ENCODE measurements around the gene CCSAP.

The CCSAP gene

GRCh38 chr1:229349463-229350385, 6.9 kb upstream of the CCSAP start:
- no peak for DNase-seq (ENCODE audit: low read depth)
- no peak overlapping the region for H3K4me3 ChIP-seq (ENCODE audit: low read depth, low read length)
- TF ChIP-seq MAX (IDR thresholded peaks at IDR 0.05; ENCODE audit: low read depth, low read length): no peak
- TF ChIP-seq POLR2A (IDR thresholded peaks at IDR 0.05; ENCODE audit: extremely low read depth, insufficient read length): no peak
- no peak for TF ChIP-seq MYC (IDR thresholded peaks at IDR 0.05; ENCODE audit: low read depth, low read length)
- no peak for TF ChIP-seq CTCF (IDR thresholded peaks at IDR 0.05; ENCODE audit: low read depth, low read length)

DNA sequence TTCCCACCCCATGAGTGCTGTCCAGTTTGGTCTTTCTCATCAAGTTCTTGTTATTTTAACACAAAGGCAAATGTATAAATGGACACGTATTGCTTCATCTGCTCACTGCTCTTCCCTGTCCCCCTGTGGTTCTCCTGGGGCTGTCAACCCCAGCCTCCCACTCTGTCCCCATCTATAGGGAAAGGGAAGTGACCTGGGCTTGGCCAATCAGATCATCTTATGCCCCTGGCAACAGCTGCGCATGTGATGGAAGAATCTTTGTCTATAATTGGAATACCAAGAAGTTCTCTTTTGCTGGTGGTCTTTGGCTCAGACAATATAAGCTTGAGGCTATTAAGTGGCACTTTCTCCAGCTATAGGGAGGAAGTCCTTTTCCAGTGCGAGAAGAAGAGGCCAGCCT, 4.7 kb upstream of the CCSAP start:
- TF ChIP-seq MYC (IDR thresholded peaks at IDR 0.05; ENCODE audit: low read depth, low read length) (no peak), CTCF (IDR thresholded peaks at IDR 0.05; ENCODE audit: low read depth, low read length) (no peak), POLR2A (IDR thresholded peaks at IDR 0.05; ENCODE audit: extremely low read depth, insufficient read length) (no peak), MAX (IDR thresholded peaks at IDR 0.05; ENCODE audit: low read depth, low read length) (no peak)
- no peak overlapping the region for H3K4me3 ChIP-seq (ENCODE audit: low read depth, low read length)
- peak; percentile 65 for DNase-seq (ENCODE audit: low read depth)

- no peak overlapping the region for H3K4me3 ChIP-seq (ENCODE audit: low read depth, low read length)
- no peak for DNase-seq (ENCODE audit: low read depth)
- TF ChIP-seq MYC (IDR thresholded peaks at IDR 0.05; ENCODE audit: low read depth, low read length) (no peak), MAX (IDR thresholded peaks at IDR 0.05; ENCODE audit: low read depth, low read length) (no peak), POLR2A (IDR thresholded peaks at IDR 0.05; ENCODE audit: extremely low read depth, insufficient read length) (no peak), CTCF (IDR thresholded peaks at IDR 0.05; ENCODE audit: low read depth, low read length) (no peak)
These were observed 2.3 kb upstream of the CCSAP start for GRCh38 chr1:229344937-229345684.

DNA sequence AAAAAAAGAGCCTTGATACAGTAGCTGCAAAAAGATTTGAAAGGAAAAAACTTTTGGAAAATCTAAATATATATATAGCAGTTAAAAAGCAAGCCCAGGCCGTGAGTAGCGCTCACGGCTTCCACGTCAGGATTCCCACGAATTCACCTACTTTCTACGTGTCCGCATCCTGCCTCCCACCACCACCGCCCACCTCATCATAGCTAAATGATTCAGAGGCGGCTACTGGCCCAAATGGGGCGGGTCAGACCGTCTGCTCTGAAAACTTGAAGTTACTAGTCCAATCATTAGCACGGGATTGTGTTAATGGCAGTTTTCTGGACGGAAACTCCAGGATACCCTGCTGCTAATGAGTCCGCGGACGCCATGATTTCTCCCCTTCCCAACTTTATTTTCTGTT, 1.3 kb upstream of the CCSAP start:
- TF ChIP-seq MAX (IDR thresholded peaks at IDR 0.05; ENCODE audit: low read depth, low read length): no peak
- no peak for TF ChIP-seq MYC (IDR thresholded peaks at IDR 0.05; ENCODE audit: low read depth, low read length)
- TF ChIP-seq CTCF (IDR thresholded peaks at IDR 0.05; ENCODE audit: low read depth, low read length): no peak
- TF ChIP-seq POLR2A (IDR thresholded peaks at IDR 0.05; ENCODE audit: extremely low read depth, insufficient read length): no peak
- no peak for DNase-seq (ENCODE audit: low read depth)
- H3K4me3 ChIP-seq (ENCODE audit: low read depth, low read length): no peak overlapping the region

DNA sequence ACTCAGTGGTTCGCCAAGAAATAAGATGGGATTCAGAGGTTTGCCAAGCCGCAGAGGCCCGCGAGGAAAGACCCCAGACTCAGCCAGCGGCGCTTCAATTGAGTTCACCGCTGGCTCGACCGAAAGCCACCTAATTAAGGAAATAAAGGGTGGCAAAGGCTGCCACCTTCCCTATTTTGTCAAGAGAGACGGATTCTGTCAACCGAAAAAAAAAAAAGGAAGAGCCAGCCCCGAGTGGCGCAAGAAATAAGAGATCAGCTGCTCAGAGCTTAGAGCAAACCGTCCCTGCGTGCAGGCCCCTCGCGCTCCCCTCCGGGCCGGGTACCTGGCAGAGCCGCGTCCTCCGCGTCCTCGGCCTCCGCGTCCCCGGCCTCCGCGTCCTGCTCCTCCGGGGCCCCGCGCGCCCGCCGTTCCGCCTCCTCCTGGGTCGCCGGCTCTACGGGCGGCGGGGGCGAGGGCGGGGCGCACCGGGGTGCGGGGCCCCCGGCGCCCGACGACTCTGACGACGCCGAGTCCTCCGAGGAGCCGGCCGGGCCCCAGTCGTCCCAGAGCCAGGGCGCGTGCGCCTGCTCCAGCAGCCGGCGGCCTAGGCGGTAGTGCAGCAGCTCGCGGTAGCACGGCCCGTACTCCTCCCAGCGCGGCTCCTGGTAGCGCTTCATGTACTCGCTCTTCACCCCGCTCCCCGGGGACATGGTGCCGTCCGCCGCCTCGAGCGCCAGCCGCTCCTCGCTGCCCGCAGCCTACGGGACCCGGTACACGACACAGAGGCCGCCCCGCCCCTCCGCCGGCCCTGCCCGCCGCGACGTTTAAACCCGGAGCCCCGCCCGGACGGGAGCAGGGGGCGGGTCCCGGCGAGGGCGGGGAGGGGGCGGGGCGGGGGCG, 832 bp downstream of the CCSAP start:
- H3K4me3 ChIP-seq (ENCODE audit: low read depth, low read length): peak overlapping the region; percentile 93
- TF ChIP-seq CTCF (IDR thresholded peaks at IDR 0.05; ENCODE audit: low read depth, low read length): no peak
- peak; percentile 27; the same call in 1 of the 2 replicates for TF ChIP-seq MYC (IDR thresholded peaks at IDR 0.05; ENCODE audit: low read depth, low read length)
- peak; percentile 45 for TF ChIP-seq MAX (IDR thresholded peaks at IDR 0.05; ENCODE audit: low read depth, low read length)
- TF ChIP-seq POLR2A (IDR thresholded peaks at IDR 0.05; ENCODE audit: extremely low read depth, insufficient read length): peak; percentile 60
- DNase-seq (ENCODE audit: low read depth): peak; percentile 91

All from NB4 (cell line).